ENCODE results near the gene BLID.

BLID gene

GRCh38 chr11:122126024-122126688, 10.1 kb upstream of the BLID start:
- no peak overlapping the region for H3K4me3 ChIP-seq (ENCODE audit: low read depth, low read length)
- TF ChIP-seq CTCF (IDR thresholded peaks at IDR 0.05; ENCODE audit: insufficient read depth, low read length, missing control alignments) = no peak
- CTCF ChIA-PET = interaction anchor here (0.8 to 1.4 kb wide), 5 partner anchors 10 to 471 kb away, joined by 3 to 4 read pairs (median 3); no protein-coding TSS in a partner anchor
- POLR2A ChIA-PET = no interaction called here
- DNase-seq (ENCODE audit: low read depth, low spot score) = no peak

- H3K4me3 ChIP-seq (ENCODE audit: low read depth, low read length) = no peak overlapping the region
- DNase-seq (ENCODE audit: low read depth, low spot score) = no peak
- ChIA-PET CTCF (interaction anchor here (1.0 to 1.5 kb wide), 2 partner anchors 15 to 81 kb away, joined by 3 read pairs; no protein-coding TSS in a partner anchor), POLR2A (no interaction called here)
- no peak for TF ChIP-seq CTCF (IDR thresholded peaks at IDR 0.05; ENCODE audit: insufficient read depth, low read length, missing control alignments)
Observed at GRCh38 chr11:122123263-122123929, 7.4 kb upstream of the BLID start.

GRCh38 chr11:122122179-122122578, 6.2 kb upstream of the BLID start:
- ChIA-PET CTCF (interaction anchor here (1.0 kb wide), 1 partner anchor 14 kb away, joined by 3 read pairs; no protein-coding TSS in a partner anchor), POLR2A (no interaction called here)
- no peak for TF ChIP-seq CTCF (IDR thresholded peaks at IDR 0.05; ENCODE audit: insufficient read depth, low read length, missing control alignments)
- DNase-seq (ENCODE audit: low read depth, low spot score) = no peak
- H3K4me3 ChIP-seq (ENCODE audit: low read depth, low read length) = no peak overlapping the region

GRCh38 chr11:122120096-122120495, 4.1 kb upstream of the BLID start:
- TF ChIP-seq CTCF (IDR thresholded peaks at IDR 0.05; ENCODE audit: insufficient read depth, low read length, missing control alignments) = no peak
- POLR2A ChIA-PET = no interaction called here
- CTCF ChIA-PET = interaction anchor here (1.0 to 1.5 kb wide), 3 partner anchors 10 to 96 kb away, joined by 3 to 4 read pairs (median 4); no protein-coding TSS in a partner anchor
- no peak for DNase-seq (ENCODE audit: low read depth, low spot score)
- H3K4me3 ChIP-seq (ENCODE audit: low read depth, low read length) = no peak overlapping the region

GRCh38 chr11:122116591-122116990, 576 bp upstream of the BLID start:
- TF ChIP-seq CTCF (IDR thresholded peaks at IDR 0.05; ENCODE audit: insufficient read depth, low read length, missing control alignments) = no peak
- CTCF ChIA-PET = interaction anchor here (0.9 to 1.8 kb wide), 8 partner anchors 8 to 86 kb away, joined by 3 to 11 read pairs (median 4); no protein-coding TSS in a partner anchor

GRCh38 chr11:122114976-122115375, 1.0 kb downstream of the BLID start:
- POLR2A ChIA-PET = no interaction called here
- no peak for DNase-seq (ENCODE audit: low read depth, low spot score)
- CTCF ChIA-PET = interaction anchor here (0.7 to 2.2 kb wide), 6 partner anchors 9 to 67 kb away, joined by 3 to 8 read pairs (median 4); no protein-coding TSS in a partner anchor
- TF ChIP-seq CTCF (IDR thresholded peaks at IDR 0.05; ENCODE audit: insufficient read depth, low read length, missing control alignments) = no peak
- no peak overlapping the region for H3K4me3 ChIP-seq (ENCODE audit: low read depth, low read length)

More at GRCh38 chr11:122116591-122116990, 576 bp upstream of the BLID start:
- no peak overlapping the region for H3K4me3 ChIP-seq (ENCODE audit: low read depth, low read length)
- no peak for DNase-seq (ENCODE audit: low read depth, low spot score)
- POLR2A ChIA-PET = interaction anchor here (0.6 kb wide), 1 partner anchor 17 kb away, joined by 3 read pairs; no protein-coding TSS in a partner anchor

Data from AG04449 (cell line).